A549 (cell line): ENCODE data around the gene EPB41L4B. TPM values are rescaled to one million over a fixed set of nuclear protein-coding genes. Genes with fewer than 3 reads are reported as not detected.

ENCODE experiments used
- ATAC-seq, 2 experiments: fragments of 200-7000 bp in 1 of 2; fragments of >200 bp in 1 of 2; cut with Nextera tagmentation in 1 of 2; cut with Tn5 transposase in 1 of 2; 3 replicates each; pipeline versions ENCODE4 v1.8.0 to v1.9.1; 2018 to 2020; ENCODE audit warnings: mild to moderate bottlenecking in 1 of 2, moderate library complexity in 1 of 2
- CTCF ChIA-PET: fragments of 300-600 bp; sonication (Branson Sonifier 250); formaldehyde crosslinking; extraction: SDS; loops from one replicate; lab custom pipeline; 2021; ENCODE audit warnings: antibody characterized with exemption, inconsistent platforms; lab: Yijun Ruan, JAX
- POLR2A ChIA-PET: fragments of 350-600 bp; formaldehyde crosslinking; extraction: SDS; loops from one replicate; lab custom pipeline; 2021; ENCODE audit warnings: antibody characterized with exemption, inconsistent platforms; lab: Yijun Ruan, JAX
- DNase-seq, 2 experiments: peaks; one replicate each; pipeline versions ENCODE4 v3.0.0 to v3.0.0-alpha.2; 2011 to 2016; ENCODE audit warnings: low read depth in 1 of 2, low spot score in 1 of 2
- FAIRE-seq: peaks from 2 replicates; lab custom pipeline; 2011; peaks lifted over from hg19 to GRCh38; lab: Jason Lieb, UNC
- H3K27ac ChIP-seq, 2 experiments: fragments of >200 bp; sonication (Bioruptor Twin); formaldehyde crosslinking; 3 replicates each; pipeline ENCODE4 v1.5.1; 2016 to 2017
- H3K4me1 ChIP-seq: fragments of >200 bp; sonication (Bioruptor Twin); formaldehyde crosslinking; 3 replicates; pipeline ENCODE4 v1.6.1; 2016
- H3K4me2 ChIP-seq: fragments of >200 bp; sonication (Bioruptor Twin); formaldehyde crosslinking; 3 replicates; pipeline ENCODE4 v1.6.1; 2016
- H3K4me3 ChIP-seq: fragments of >200 bp; sonication (Bioruptor Twin); formaldehyde crosslinking; 3 replicates; pipeline ENCODE4 v1.5.1; 2016
- H3K9me3 ChIP-seq: fragments of >200 bp; sonication (Bioruptor Twin); formaldehyde crosslinking; 3 replicates; pipeline ENCODE4 v1.6.1; 2016
- CBX2 ChIP-seq: fragments of 200-600 bp; sonication (generic); IDR thresholded peaks from 2 replicates; pipeline ENCODE4 v1.6.1; 2016; ENCODE audit warnings: low read depth, mild to moderate bottlenecking, borderline replicate concordance
- CBX8 ChIP-seq: fragments of 200-600 bp; sonication (generic); IDR thresholded peaks from 2 replicates; pipeline ENCODE4 v1.6.1; 2016
- CEBPB ChIP-seq, 2 experiments: fragments of >200 bp in 1 of 2; sonication (Bioruptor Twin) in 1 of 2; formaldehyde crosslinking in 1 of 2; IDR thresholded peaks; 2 replicates each; pipeline ENCODE4 v1.6.1; 2012 to 2016
- CHD2 ChIP-seq: fragments of 150-350 bp; IDR thresholded peaks from 2 replicates; pipeline ENCODE4 v1.6.1; 2014; ENCODE audit warnings: low read length; ENCODE audit not compliant: partially characterized antibody
- EHF ChIP-seq: fragments of 250-450 bp; sonication (Bioruptor Pico); IDR thresholded peaks from 2 replicates; pipeline ENCODE4 v1.5.0; 2020; ENCODE audit warnings: mild to moderate bottlenecking
- EHMT2 ChIP-seq: fragments of 200-600 bp; sonication (generic); IDR thresholded peaks from 2 replicates; pipeline ENCODE4 v1.6.1; 2016; ENCODE audit warnings: antibody characterized with exemption, low read depth, mild to moderate bottlenecking, moderate library complexity
- HDAC2 ChIP-seq: fragments of 200-600 bp; sonication (generic); IDR thresholded peaks from 2 replicates; pipeline ENCODE4 v1.6.1; 2016
- JUN ChIP-seq, 2 experiments: fragments of >200 bp; sonication (Bioruptor Twin); formaldehyde crosslinking; IDR thresholded peaks; 2 replicates in 1 of 2; 3 replicates in 1 of 2; pipeline ENCODE4 v1.6.1; 2016 to 2017
- KDM1A ChIP-seq: fragments of 200-600 bp; sonication (generic); IDR thresholded peaks from 2 replicates; pipeline ENCODE4 v1.6.1; 2016; ENCODE audit warnings: low read depth, mild to moderate bottlenecking
- KDM5A ChIP-seq: fragments of 200-600 bp; sonication (generic); IDR thresholded peaks from 2 replicates; pipeline ENCODE4 v1.6.1; 2016; ENCODE audit warnings: antibody characterized with exemption, mild to moderate bottlenecking
- MAZ ChIP-seq: fragments of 150-350 bp; IDR thresholded peaks from 2 replicates; pipeline ENCODE4 v1.6.1; 2014; ENCODE audit warnings: antibody characterized with exemption, low read depth, low read length, borderline replicate concordance
- NFE2L2 ChIP-seq: fragments of 150-350 bp; conservative IDR thresholded peaks from 2 replicates; pipeline ENCODE4 v1.6.1; 2014; ENCODE audit warnings: low read length
- RNF2 ChIP-seq: fragments of 200-600 bp; sonication (generic); IDR thresholded peaks from 2 replicates; pipeline ENCODE4 v1.6.1; 2016; ENCODE audit warnings: low read depth, mild to moderate bottlenecking, antibody characterized with exemption, moderate library complexity, borderline replicate concordance
- SMC3 ChIP-seq: fragments of >200 bp; sonication (Bioruptor Twin); formaldehyde crosslinking; IDR thresholded peaks from 3 replicates; pipeline ENCODE4 v1.6.1; 2018; ENCODE audit warnings: inconsistent platforms
- WGBS: methylation state at CpG from one replicate; pipeline ENCODE4 v1.1.6; 2017; ENCODE audit errors: missing lambda C conversion rate; 5-methylcytosine and 5-hydroxymethylcytosine counted together
- polyA plus RNA-seq, 4 experiments: library from polyadenylated mRNA; depleted of rRNA in 3 of 4; stranded (reverse); fragments of >200 nt; fragmentation: RNase III in 1 of 4; extraction: RNeasy Plus Mini Kit Qiagen cat#74134 plus additional on column Dnase treatment in 1 of 4; gene quantifications; 2 replicates in 3 of 4; 3 replicates in 1 of 4; pipeline ENCODE4 v1.2.3, GENCODE V29; 2011 to 2017
- TF ChIP-seq, protein P1 (sequence below): fragments of >200 bp; sonication (Bioruptor Twin); formaldehyde crosslinking; IDR thresholded peaks from 3 replicates; pipeline ENCODE4 v1.6.1; 2016
- TF ChIP-seq, protein P2 (sequence below): fragments of 200-600 bp; sonication (generic); IDR thresholded peaks from 2 replicates; pipeline ENCODE4 v1.6.1; 2016; ENCODE audit warnings: antibody characterized with exemption, mild to moderate bottlenecking, moderate library complexity
- TF ChIP-seq, protein P3 (sequence below): fragments of >200 bp; sonication (Bioruptor Twin); formaldehyde crosslinking; IDR thresholded peaks from 2 replicates; pipeline ENCODE4 v1.6.1; 2016
- TF ChIP-seq, protein P4 (sequence below): fragments of 450-650 bp; IDR thresholded peaks from 2 replicates; pipeline ENCODE4 v1.6.1; 2014; ENCODE audit warnings: antibody characterized with exemption

The EPB41L4B gene
- polyA plus RNA-seq, 2 of the 4 experiments (the other 2 are of a cell fraction): 7.9 to 22.0 TPM

DNA sequence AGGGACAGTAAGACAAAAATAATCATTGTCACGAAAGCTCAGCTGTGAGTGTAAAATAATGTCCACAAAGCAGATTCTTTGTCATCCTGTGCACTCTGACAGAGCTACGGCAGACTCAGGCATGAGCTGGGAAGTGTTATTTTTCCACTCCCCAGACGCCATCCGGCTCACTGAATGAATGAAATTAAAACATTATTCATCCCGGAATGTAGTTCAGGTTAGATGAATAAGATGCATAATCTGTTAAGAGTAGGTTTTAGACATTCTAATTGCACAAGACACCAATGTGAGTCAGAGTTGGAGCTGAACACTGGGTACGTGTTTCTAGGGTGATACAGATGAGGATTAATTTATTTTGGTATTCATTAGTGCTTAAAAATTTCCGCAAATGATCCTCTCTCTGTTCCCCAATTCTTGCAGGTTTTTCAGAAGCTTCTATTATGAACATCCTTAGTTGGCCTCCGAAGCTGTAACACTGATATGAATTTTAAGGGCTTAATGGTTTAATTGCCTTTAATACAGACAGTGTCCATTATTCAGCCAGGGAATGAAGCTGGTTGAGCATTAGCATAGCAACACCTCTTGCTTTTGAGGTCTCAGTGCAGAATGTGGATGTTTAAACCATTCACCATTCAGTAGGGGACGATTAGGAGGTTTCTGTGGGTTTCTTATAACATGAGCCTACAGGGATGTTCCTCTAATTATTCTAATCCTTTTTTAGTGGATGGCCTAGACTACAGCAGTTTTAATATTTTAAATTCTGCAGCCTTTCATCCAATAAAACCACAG lies 88.2 kb downstream of the EPB41L4B start:
- DNase-seq (no peak), ATAC-seq (no peak), FAIRE-seq (no peak)
- ChIA-PET POLR2A (no interaction called here), CTCF (interaction anchor here (0.6 to 1.1 kb wide), 4 partner anchors 11 to 89 kb away, joined by 3 to 4 read pairs (median 4); partner anchors contain the start of gene EPB41L4B)
- no peak overlapping the region for H3K4me2 ChIP-seq
- WGBS: 60% methylated on average over 9 of the region's 9 CpGs
- no peak overlapping the region for H3K27ac ChIP-seq
- H3K4me1 ChIP-seq: no peaks in the 10 kb centered on the region
- H3K9me3 ChIP-seq: no peaks in the 10 kb centered on the region
- TF ChIP-seq, protein P1, sequence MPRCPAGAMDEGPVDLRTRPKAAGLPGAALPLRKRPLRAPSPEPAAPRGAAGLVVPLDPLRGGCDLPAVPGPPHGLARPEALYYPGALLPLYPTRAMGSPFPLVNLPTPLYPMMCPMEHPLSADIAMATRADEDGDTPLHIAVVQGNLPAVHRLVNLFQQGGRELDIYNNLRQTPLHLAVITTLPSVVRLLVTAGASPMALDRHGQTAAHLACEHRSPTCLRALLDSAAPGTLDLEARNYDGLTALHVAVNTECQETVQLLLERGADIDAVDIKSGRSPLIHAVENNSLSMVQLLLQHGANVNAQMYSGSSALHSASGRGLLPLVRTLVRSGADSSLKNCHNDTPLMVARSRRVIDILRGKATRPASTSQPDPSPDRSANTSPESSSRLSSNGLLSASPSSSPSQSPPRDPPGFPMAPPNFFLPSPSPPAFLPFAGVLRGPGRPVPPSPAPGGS: no peak
- no peak for TF ChIP-seq CBX2
- TF ChIP-seq, protein P2, sequence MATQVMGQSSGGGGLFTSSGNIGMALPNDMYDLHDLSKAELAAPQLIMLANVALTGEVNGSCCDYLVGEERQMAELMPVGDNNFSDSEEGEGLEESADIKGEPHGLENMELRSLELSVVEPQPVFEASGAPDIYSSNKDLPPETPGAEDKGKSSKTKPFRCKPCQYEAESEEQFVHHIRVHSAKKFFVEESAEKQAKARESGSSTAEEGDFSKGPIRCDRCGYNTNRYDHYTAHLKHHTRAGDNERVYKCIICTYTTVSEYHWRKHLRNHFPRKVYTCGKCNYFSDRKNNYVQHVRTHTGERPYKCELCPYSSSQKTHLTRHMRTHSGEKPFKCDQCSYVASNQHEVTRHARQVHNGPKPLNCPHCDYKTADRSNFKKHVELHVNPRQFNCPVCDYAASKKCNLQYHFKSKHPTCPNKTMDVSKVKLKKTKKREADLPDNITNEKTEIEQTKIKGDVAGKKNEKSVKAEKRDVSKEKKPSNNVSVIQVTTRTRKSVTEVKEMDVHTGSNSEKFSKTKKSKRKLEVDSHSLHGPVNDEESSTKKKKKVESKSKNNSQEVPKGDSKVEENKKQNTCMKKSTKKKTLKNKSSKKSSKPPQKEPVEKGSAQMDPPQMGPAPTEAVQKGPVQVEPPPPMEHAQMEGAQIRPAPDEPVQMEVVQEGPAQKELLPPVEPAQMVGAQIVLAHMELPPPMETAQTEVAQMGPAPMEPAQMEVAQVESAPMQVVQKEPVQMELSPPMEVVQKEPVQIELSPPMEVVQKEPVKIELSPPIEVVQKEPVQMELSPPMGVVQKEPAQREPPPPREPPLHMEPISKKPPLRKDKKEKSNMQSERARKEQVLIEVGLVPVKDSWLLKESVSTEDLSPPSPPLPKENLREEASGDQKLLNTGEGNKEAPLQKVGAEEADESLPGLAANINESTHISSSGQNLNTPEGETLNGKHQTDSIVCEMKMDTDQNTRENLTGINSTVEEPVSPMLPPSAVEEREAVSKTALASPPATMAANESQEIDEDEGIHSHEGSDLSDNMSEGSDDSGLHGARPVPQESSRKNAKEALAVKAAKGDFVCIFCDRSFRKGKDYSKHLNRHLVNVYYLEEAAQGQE: no peak
- TF ChIP-seq JUN (IDR thresholded peaks at IDR 0.05): no peak
- no peak for TF ChIP-seq KDM5A
- no peak for TF ChIP-seq CBX8
- no peak for TF ChIP-seq HDAC2
- TF ChIP-seq, all 56 proteins: peak for 0
- H3K4me3 ChIP-seq: no peak overlapping the region

DNA sequence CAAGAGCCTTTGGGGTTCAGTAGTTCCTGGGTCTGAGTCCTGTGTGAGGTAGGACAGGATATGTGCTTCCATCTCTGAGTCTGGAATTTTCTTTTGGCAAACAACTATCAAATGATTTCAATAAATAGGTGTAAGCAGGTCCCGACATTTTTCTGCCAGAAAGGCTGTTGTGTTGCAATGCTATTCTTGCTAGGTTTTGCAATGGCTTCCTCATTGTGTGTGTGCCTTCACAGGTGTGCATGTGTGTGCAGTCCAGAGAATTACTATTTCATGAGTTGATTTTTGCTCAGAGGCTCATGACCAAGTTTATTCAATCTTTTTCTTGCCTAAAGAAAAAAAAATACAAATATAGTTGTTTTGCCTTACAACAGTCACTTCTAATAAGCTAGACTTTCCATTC lies 89.3 kb downstream of the EPB41L4B start:
- ATAC-seq: no peak
- no peak for DNase-seq
- POLR2A ChIA-PET: no interaction called here

DNA sequence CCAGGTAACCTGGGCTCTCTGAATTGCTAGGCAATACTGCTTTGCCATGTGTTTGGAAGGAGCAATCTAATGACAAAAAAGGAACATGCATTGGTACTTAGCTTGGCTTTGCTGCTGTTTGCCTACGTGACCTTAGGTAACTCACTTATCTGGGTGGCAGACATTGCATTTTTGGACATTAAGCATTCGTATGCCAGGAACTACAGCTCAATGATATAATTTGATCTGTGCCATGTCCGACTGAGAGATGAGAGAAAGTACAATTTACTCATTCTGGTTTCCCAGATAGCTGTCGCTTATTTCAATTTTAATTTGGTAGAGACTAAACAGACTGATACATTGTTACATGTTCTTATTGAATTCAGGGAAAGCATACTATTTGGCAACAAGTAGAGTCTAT lies 90.6 kb downstream of the EPB41L4B start:
- DNase-seq (no peak), ATAC-seq (no peak), FAIRE-seq (no peak)
- POLR2A ChIA-PET: no interaction called here
- Histone ChIP-seq H3K27ac (no peak overlapping the region), H3K4me3 (no peak overlapping the region), H3K4me1 (no peaks in the 10 kb centered on the region), H3K9me3 (no peaks in the 10 kb centered on the region), H3K4me2 (no peak overlapping the region)
- TF ChIP-seq NFE2L2 (no peak), EHF (no peak), CEBPB (IDR thresholded peaks at IDR 0.05) (no peak), MAZ (no peak), CHD2 (no peak)
- TF ChIP-seq, protein P3, sequence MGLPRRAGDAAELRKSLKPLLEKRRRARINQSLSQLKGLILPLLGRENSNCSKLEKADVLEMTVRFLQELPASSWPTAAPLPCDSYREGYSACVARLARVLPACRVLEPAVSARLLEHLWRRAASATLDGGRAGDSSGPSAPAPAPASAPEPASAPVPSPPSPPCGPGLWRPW: no peak
- 62% methylated on average over 4 of the region's 4 CpGs for WGBS
- CTCF ChIA-PET: interaction anchor here (1.4 to 2.3 kb wide), 3 partner anchors 47 to 170 kb away, joined by 3 to 9 read pairs (median 3); no protein-coding TSS in a partner anchor

More for the DNA sequence above, 89.3 kb downstream of the EPB41L4B start:
- Histone ChIP-seq H3K4me2 (no peak overlapping the region), H3K4me1 (no peaks in the 10 kb centered on the region), H3K27ac (no peak overlapping the region), H3K4me3 (no peak overlapping the region), H3K9me3 (no peaks in the 10 kb centered on the region)
- CTCF ChIA-PET: interaction anchor here (0.6 to 1.1 kb wide), 2 partner anchors 13 to 90 kb away, joined by 3 to 4 read pairs; partner anchors contain the start of gene EPB41L4B
- no peak for FAIRE-seq
- WGBS: 67% methylated on average over 1 of the region's 1 CpG
- no peak for TF ChIP-seq RNF2
- TF ChIP-seq EHMT2: no peak
- no peak for TF ChIP-seq SMC3
- no peak for TF ChIP-seq KDM1A
- TF ChIP-seq, protein P4, sequence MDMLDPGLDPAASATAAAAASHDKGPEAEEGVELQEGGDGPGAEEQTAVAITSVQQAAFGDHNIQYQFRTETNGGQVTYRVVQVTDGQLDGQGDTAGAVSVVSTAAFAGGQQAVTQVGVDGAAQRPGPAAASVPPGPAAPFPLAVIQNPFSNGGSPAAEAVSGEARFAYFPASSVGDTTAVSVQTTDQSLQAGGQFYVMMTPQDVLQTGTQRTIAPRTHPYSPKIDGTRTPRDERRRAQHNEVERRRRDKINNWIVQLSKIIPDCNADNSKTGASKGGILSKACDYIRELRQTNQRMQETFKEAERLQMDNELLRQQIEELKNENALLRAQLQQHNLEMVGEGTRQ: no peak
